HEK293 (cell line): ENCODE data around the gene CMYA5.

Experiments
- ELK4 ChIP-seq: IDR thresholded peaks from 2 replicates; pipeline ENCODE4 v1.6.1; 2011; ENCODE audit warnings: mild to moderate bottlenecking, low read depth, low read length, borderline replicate concordance
- REST ChIP-seq: fragments of 450-650 bp; formaldehyde crosslinking; IDR thresholded peaks from 2 replicates; pipeline ENCODE4 v1.5.1; 2016; ENCODE audit warnings: missing biosample characterization, missing genetic modification characterization
- SCRT1 ChIP-seq: fragments of 450-650 bp; formaldehyde crosslinking; IDR thresholded peaks from 2 replicates; pipeline ENCODE4 v1.5.1; 2016; ENCODE audit warnings: missing biosample characterization, missing genetic modification characterization, borderline replicate concordance
- SCRT2 ChIP-seq: fragments of 450-650 bp; formaldehyde crosslinking; IDR thresholded peaks from 2 replicates; pipeline ENCODE4 v1.5.1; 2016; ENCODE audit warnings: missing biosample characterization, missing genetic modification characterization
- SP2 ChIP-seq: fragments of 450-650 bp; formaldehyde crosslinking; IDR thresholded peaks from 2 replicates; pipeline ENCODE4 v1.5.1; 2016; ENCODE audit warnings: missing biosample characterization, missing genetic modification characterization
- TCF7L2 ChIP-seq: IDR thresholded peaks from 2 replicates; pipeline ENCODE4 v1.6.1; 2011; ENCODE audit warnings: low read depth, mild to moderate bottlenecking, inconsistent platforms, low read length, moderate library complexity, borderline replicate concordance
- ZBTB26 ChIP-seq: fragments of 450-650 bp; formaldehyde crosslinking; optimal IDR thresholded peaks from 2 replicates; pipeline ENCODE3; 2016; ENCODE audit warnings: missing biosample characterization, mild to moderate bottlenecking, missing genetic modification characterization
- ZNF148 ChIP-seq: fragments of 450-650 bp; formaldehyde crosslinking; IDR thresholded peaks from 2 replicates; pipeline ENCODE4 v1.5.0; 2017; ENCODE audit warnings: missing biosample characterization, missing genetic modification characterization, borderline replicate concordance
- ZNF223 ChIP-seq: fragments of 450-650 bp; formaldehyde crosslinking; IDR thresholded peaks from 2 replicates; pipeline ENCODE4 v1.5.1; 2016; ENCODE audit warnings: missing biosample characterization, missing genetic modification characterization
- ZNF366 ChIP-seq: fragments of 450-650 bp; formaldehyde crosslinking; conservative IDR thresholded peaks from 2 replicates; pipeline ENCODE4 v1.5.1; 2016; ENCODE audit warnings: missing biosample characterization, missing genetic modification characterization
- ZNF610 ChIP-seq: fragments of 450-650 bp; formaldehyde crosslinking; IDR thresholded peaks from 2 replicates; pipeline ENCODE4 v1.5.1; 2016; ENCODE audit warnings: missing biosample characterization, missing genetic modification characterization, borderline replicate concordance
- TF ChIP-seq, protein P1 (sequence below): fragments of 450-650 bp; formaldehyde crosslinking; IDR thresholded peaks from 2 replicates; pipeline ENCODE4 v1.5.1; 2016; ENCODE audit warnings: missing biosample characterization, missing genetic modification characterization
- TF ChIP-seq, protein P2 (sequence below): fragments of 450-650 bp; formaldehyde crosslinking; IDR thresholded peaks from 2 replicates; pipeline ENCODE4 v1.5.1; 2016; ENCODE audit warnings: missing biosample characterization, missing genetic modification characterization

- TF ChIP-seq, protein P1, sequence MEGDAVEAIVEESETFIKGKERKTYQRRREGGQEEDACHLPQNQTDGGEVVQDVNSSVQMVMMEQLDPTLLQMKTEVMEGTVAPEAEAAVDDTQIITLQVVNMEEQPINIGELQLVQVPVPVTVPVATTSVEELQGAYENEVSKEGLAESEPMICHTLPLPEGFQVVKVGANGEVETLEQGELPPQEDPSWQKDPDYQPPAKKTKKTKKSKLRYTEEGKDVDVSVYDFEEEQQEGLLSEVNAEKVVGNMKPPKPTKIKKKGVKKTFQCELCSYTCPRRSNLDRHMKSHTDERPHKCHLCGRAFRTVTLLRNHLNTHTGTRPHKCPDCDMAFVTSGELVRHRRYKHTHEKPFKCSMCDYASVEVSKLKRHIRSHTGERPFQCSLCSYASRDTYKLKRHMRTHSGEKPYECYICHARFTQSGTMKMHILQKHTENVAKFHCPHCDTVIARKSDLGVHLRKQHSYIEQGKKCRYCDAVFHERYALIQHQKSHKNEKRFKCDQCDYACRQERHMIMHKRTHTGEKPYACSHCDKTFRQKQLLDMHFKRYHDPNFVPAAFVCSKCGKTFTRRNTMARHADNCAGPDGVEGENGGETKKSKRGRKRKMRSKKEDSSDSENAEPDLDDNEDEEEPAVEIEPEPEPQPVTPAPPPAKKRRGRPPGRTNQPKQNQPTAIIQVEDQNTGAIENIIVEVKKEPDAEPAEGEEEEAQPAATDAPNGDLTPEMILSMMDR (tag by site-specific recombination), result no peak
- no peak for TF ChIP-seq ELK4
- no peak for TF ChIP-seq ZNF610 (tag by site-specific recombination)
- no peak for TF ChIP-seq SCRT2 (tag by site-specific recombination)
- no peak for TF ChIP-seq SCRT1 (tag by site-specific recombination)
- TF ChIP-seq ZBTB26 (tag by site-specific recombination), result no peak
- TF ChIP-seq, protein P2, sequence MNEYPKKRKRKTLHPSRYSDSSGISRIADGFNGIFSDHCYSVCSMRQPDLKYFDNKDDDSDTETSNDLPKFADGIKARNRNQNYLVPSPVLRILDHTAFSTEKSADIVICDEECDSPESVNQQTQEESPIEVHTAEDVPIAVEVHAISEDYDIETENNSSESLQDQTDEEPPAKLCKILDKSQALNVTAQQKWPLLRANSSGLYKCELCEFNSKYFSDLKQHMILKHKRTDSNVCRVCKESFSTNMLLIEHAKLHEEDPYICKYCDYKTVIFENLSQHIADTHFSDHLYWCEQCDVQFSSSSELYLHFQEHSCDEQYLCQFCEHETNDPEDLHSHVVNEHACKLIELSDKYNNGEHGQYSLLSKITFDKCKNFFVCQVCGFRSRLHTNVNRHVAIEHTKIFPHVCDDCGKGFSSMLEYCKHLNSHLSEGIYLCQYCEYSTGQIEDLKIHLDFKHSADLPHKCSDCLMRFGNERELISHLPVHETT, result no peak
- no peak for TF ChIP-seq REST (tag by site-specific recombination)
- TF ChIP-seq ZNF148 (tag by site-specific recombination), result no peak
- no peak for TF ChIP-seq TCF7L2
- TF ChIP-seq ZNF366 (tag by site-specific recombination), result no peak
- TF ChIP-seq SP2, result no peak
- TF ChIP-seq ZNF223 (tag by site-specific recombination), result no peak
These were observed 154.9 kb downstream of the CMYA5 start for GRCh38 chr5:79844571-79844970.
